22Rv1 (cell line): Measurements from ENCODE around the gene PLAC9.

Experiments used
- H3K27ac ChIP-seq: fragments of 450-650 bp; 2 replicates; pipeline ENCODE4 v1.5.1; 2017
- CTCF ChIP-seq: fragments of 450-650 bp; IDR thresholded peaks from 2 replicates; pipeline ENCODE4 v1.5.1; 2017; ENCODE audit warnings: mild to moderate bottlenecking
- ZFX ChIP-seq: fragments of 450-650 bp; IDR thresholded peaks from 2 replicates; pipeline ENCODE4 v1.6.1; 2017; ENCODE audit warnings: antibody characterized with exemption, borderline replicate concordance

The PLAC9 gene

GRCh38 chr10:80152820-80153219, 20.3 kb downstream of the PLAC9 start:
- no peak for TF ChIP-seq CTCF
- TF ChIP-seq ZFX, result no peak
- no peak overlapping the region for H3K27ac ChIP-seq

- TF ChIP-seq ZFX (no peak), CTCF (no peak)
- H3K27ac ChIP-seq, result no peak overlapping the region
Measured at GRCh38 chr10:80153460-80153859, 20.9 kb downstream of the PLAC9 start.

GRCh38 chr10:80154626-80154977, 22.1 kb downstream of the PLAC9 start:
- TF ChIP-seq CTCF (no peak), ZFX (no peak)
- H3K27ac ChIP-seq, result no peak overlapping the region

GRCh38 chr10:80154978-80155695, 22.6 kb downstream of the PLAC9 start:
- no peak overlapping the region for H3K27ac ChIP-seq
- TF ChIP-seq ZFX (no peak), CTCF (no peak)

GRCh38 chr10:80155696-80156215, 23.2 kb downstream of the PLAC9 start:
- TF ChIP-seq ZFX, result no peak
- TF ChIP-seq CTCF, result no peak
- no peak overlapping the region for H3K27ac ChIP-seq

- H3K27ac ChIP-seq, result no peak overlapping the region
Measured at GRCh38 chr10:80156216-80156615, 23.7 kb downstream of the PLAC9 start.

More at GRCh38 chr10:80156216-80156615, 23.7 kb downstream of the PLAC9 start:
- TF ChIP-seq ZFX (no peak), CTCF (no peak)
